T-cell (primary cell): Measurements from ENCODE around the gene RERE. TPM values are rescaled to one million over a fixed set of nuclear protein-coding genes. Genes with fewer than 3 reads are reported as not detected.

Experiments used
- ATAC-seq, 4 experiments: fragments of 200-7000 bp in 3 of 4; fragments of 150-1000 bp in 1 of 4; cut with Tn5 transposase; replicated peaks in 1 of 4; 1 replicate in 3 of 4; 2 replicates in 1 of 4; pipeline ENCODE4 v1.10.0; 2021; ENCODE audit warnings: moderate library complexity in 3 of 4, mild to moderate bottlenecking in 2 of 4, moderate number of reproducible peaks in 1 of 4
- CTCF ChIA-PET, 2 donors: fragments of 300-600 bp; sonication (Branson Sonifier 250); formaldehyde crosslinking; loops; one replicate each; lab custom pipeline; 2022; ENCODE audit warnings: antibody characterized with exemption in 2 of 2; lab: Charles Lee
- POLR2A ChIA-PET, 2 donors: fragments of 300-600 bp; sonication (Branson Sonifier 250); formaldehyde crosslinking; loops; one replicate each; lab custom pipeline; 2022; ENCODE audit warnings: antibody characterized with exemption in 2 of 2; lab: Charles Lee
- DNase-seq, 35 experiments: peaks; one replicate each; pipeline versions ENCODE4 v3.0.0 to v3.0.0-alpha.2; 2013 to 2023
- H3K27ac ChIP-seq: one replicate; pipeline ENCODE4 v1.5.1; 2013; ENCODE audit warnings: low read length
- H3K27me3 ChIP-seq, 2 experiments: replicated peaks in 1 of 2; 1 replicate in 1 of 2; 2 replicates in 1 of 2; pipeline versions ENCODE4 v1.6.1 to v1.7.0; 2013; ENCODE audit warnings: low read length in 1 of 2, mixed read lengths in 1 of 2; ENCODE audit not compliant: control insufficient read depth in 2 of 2, insufficient read depth in 2 of 2; ENCODE audit errors: extremely low read depth in 1 of 2
- H3K36me3 ChIP-seq, 2 donors: 1 replicate in 1 of 2; 2 replicates in 1 of 2; pipeline versions ENCODE4 v1.6.1 to v1.7.0; 2013; ENCODE audit warnings: low read length in 1 of 2; ENCODE audit not compliant: control insufficient read depth in 2 of 2, insufficient read depth in 1 of 2; ENCODE audit errors: extremely low read depth in 1 of 2
- H3K4me1 ChIP-seq, 2 experiments: 1 replicate in 1 of 2; 2 replicates in 1 of 2; pipeline versions ENCODE4 v1.6.1 to v1.7.0; 2013; ENCODE audit warnings: low read length in 2 of 2, mixed read lengths in 1 of 2; ENCODE audit not compliant: insufficient read depth in 2 of 2, control insufficient read depth in 1 of 2; ENCODE audit errors: extremely low read depth in 1 of 2
- H3K4me3 ChIP-seq, 2 donors: 1 replicate in 1 of 2; 2 replicates in 1 of 2; pipeline versions ENCODE4 v1.5.1 to v1.7.0; 2013; ENCODE audit warnings: mild to moderate bottlenecking in 2 of 2, low read length in 1 of 2, moderate library complexity in 1 of 2; ENCODE audit not compliant: control insufficient read depth in 1 of 2; ENCODE audit errors: extremely low read depth in 1 of 2
- H3K9me3 ChIP-seq: 2 replicates; pipeline ENCODE4 v1.7.0; 2013
- H3K27ac Mint-ChIP-seq, 2 donors: one replicate each; pipeline ENCODE4 v1.8.0; 2020 to 2021; ENCODE audit warnings: mild to moderate bottlenecking in 2 of 2, mixed read lengths in 2 of 2
- H3K27me3 Mint-ChIP-seq, 2 donors: one replicate each; pipeline ENCODE4 v1.8.0; 2021 to 2022; ENCODE audit warnings: mixed read lengths in 2 of 2
- H3K36me3 Mint-ChIP-seq: one replicate; pipeline ENCODE4 v1.8.0; 2021; ENCODE audit warnings: mixed read lengths
- H3K4me1 Mint-ChIP-seq, 3 donors: one replicate each; pipeline ENCODE4 v1.8.0; 2020 to 2022; ENCODE audit warnings: mixed read lengths in 3 of 3, mild to moderate bottlenecking in 1 of 3
- H3K4me3 Mint-ChIP-seq, 3 donors: one replicate each; pipeline ENCODE4 v1.8.0; 2020 to 2022; ENCODE audit warnings: mild to moderate bottlenecking in 3 of 3, mixed read lengths in 3 of 3, moderate library complexity in 3 of 3
- H3K9me3 Mint-ChIP-seq, 3 donors: one replicate each; pipeline ENCODE4 v1.8.0; 2020 to 2022; ENCODE audit warnings: mixed read lengths in 3 of 3
- WGBS: methylation state at CpG from one replicate; pipeline ENCODE4 v1.1.5; 2013; ENCODE audit warnings: missing lambda C conversion rate; ENCODE audit not compliant: insufficient coverage; 5-methylcytosine and 5-hydroxymethylcytosine counted together
- total RNA-seq, 35 experiments: library from RNA in 6 of 35; stranded (reverse) in 6 of 35; fragments of 120-200 nt in 1 of 35; gene quantifications; one replicate each; pipeline versions ENCODE4 v1.2.1 to v1.2.4 and lab custom pipeline; 2013 to 2026

The RERE gene
- total RNA-seq, 5 donors from 2014 or later (not counting 1 experiment from before 2014, with no cell fraction given) = 85.1 to 116 (median 103) TPM

DNA sequence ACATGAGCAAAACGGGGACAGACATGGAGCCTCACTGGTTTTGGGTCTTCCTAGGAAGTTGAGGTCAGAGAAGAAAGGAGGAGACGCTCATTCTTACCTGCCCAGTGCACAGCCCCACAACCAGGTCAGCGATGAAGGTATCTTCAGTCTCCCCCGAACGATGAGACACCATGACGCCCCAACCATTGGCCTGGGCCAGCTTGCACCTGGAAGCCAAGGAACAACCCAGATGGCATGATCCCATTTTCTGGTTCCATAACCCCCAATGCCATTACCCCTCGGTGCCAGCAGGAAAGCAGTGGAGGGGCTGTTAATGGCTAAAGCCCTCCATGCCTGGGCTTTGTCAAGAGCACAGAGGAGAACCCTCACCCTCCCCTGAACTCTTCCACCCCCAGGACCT lies 45.7 kb upstream of the RERE start:
- Mint-ChIP-seq H3K4me1 (peaks cover 16 to 30% (median 23%) of the 10 kb centered on the region in 3 donors), H3K36me3 (peaks cover 70% of the 10 kb centered on the region), H3K27ac (peak overlapping the region; percentile 65 to 72), H3K4me3 (no peak overlapping the region), H3K27me3 (no peaks in the 10 kb centered on the region), H3K9me3 (no peaks in the 10 kb centered on the region)
- WGBS = 87% methylated on average over 6 of the region's 7 CpGs
- Histone ChIP-seq H3K9me3 (no peaks in the 10 kb centered on the region), H3K4me3 (no peak overlapping the region), H3K27me3 (no peaks in the 10 kb centered on the region), H3K27ac (no peak overlapping the region), H3K36me3 (peaks cover 15 to 93% of the 10 kb centered on the region in 2 donors), H3K4me1 (peaks cover 0 to 14% of the 10 kb centered on the region in 2 experiments)
- CTCF ChIA-PET = interaction anchor here (0.9 to 1.8 kb wide), 4 partner anchors 10 to 142 kb away, joined by 3 to 5 read pairs (median 4); no protein-coding TSS in a partner anchor
- POLR2A ChIA-PET = no interaction called here
- DNase-seq = no peak
- no peak for ATAC-seq

DNA sequence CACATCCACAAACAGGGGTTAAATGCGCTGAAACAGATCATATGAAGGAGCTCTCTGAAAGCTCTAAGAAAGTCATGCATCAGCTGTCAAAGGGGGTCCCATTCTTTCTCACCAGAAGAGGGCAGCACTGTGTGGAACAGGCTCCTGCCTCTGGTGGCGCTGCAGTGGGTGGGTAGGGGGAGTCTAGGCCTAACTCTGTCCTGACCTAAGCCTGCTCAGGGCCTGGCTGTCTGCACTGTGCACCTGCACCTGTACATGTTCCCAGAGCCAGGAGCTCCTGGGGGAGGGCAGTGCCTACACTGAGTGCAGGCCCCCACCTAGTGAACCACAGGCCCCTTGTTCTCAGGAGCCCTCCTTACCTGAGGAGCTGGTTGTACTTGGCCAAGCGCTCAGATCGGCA lies 45.1 kb upstream of the RERE start:
- Mint-ChIP-seq H3K27me3 (no peaks in the 10 kb centered on the region), H3K36me3 (peaks cover 65% of the 10 kb centered on the region), H3K4me3 (no peak overlapping the region), H3K27ac (peak overlapping the region; percentile 65 to 72), H3K9me3 (no peaks in the 10 kb centered on the region), H3K4me1 (peaks cover 16 to 28% (median 23%) of the 10 kb centered on the region in 3 donors)
- DNase-seq (peak in 28 of 35 experiments; percentile 17 to 67 (median 34)), ATAC-seq (peak; percentile 31 to 63 (median 43))
- Histone ChIP-seq H3K27me3 (no peaks in the 10 kb centered on the region), H3K27ac (no peak overlapping the region), H3K36me3 (peaks cover 18 to 91% of the 10 kb centered on the region in 2 donors), H3K4me3 (no peak overlapping the region), H3K9me3 (no peaks in the 10 kb centered on the region), H3K4me1 (peaks cover 0 to 16% of the 10 kb centered on the region in 2 experiments)
- ChIA-PET CTCF (interaction anchor here (0.6 to 1.8 kb wide), 11 partner anchors 17 to 481 kb away, joined by 3 to 5 read pairs (median 3); no protein-coding TSS in a partner anchor), POLR2A (no interaction called here)
- WGBS = 88% methylated on average over 3 of the region's 4 CpGs

DNA sequence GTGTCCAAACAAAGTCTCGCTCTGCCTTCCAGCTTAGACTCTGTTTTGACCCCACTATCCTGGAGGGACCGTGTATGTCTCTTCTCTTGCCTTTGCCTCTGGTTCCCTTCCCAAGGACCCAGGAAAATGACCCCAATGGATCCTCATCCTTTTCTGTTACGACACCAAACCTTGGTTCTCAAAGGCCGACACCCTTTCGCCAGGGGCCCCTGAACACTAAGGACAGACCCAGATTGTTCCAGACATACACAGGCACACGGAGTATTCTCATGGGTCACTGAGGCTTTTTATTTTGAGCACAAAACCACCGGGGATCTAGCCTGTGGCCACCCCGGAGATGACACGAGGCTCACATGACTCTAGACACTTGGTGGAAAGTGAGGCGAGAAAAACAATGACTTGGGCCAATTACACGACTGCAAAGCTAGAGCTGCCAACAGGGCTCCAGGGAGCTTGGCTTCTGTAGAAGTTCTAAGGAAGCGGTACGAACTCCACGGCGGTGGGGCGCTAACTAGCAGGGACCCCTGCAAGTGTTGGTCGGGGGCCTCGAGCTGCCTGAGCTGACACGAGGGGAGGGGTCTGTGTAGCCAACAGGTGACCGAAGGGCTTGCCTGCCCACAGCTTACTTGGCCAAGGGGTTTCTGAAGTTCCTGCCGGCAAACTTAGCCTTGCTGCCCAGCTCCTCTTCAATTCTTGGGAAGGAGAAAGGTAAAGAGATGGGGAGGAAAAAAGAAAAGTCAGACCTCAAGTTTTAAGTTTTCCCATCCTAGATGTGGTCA lies 43.5 kb upstream of the RERE start:
- H3K9me3 Mint-ChIP-seq = no peaks in the 10 kb centered on the region
- ChIA-PET CTCF (interaction anchor here in 1 of 2 donors (0.7 to 3.6 kb wide), 3 partner anchors 12 to 357 kb away, joined by 3 to 19 read pairs (median 5); no protein-coding TSS in a partner anchor), POLR2A (interaction anchor here in 1 of 2 donors (0.6 kb wide), 2 partner anchors 48 to 50 kb away, joined by 3 read pairs; no protein-coding TSS in a partner anchor)
- H3K27ac Mint-ChIP-seq = peak overlapping the region; percentile 25 to 57
- 93% methylated on average over 20 of the region's 21 CpGs for WGBS
- H3K4me3 ChIP-seq = no peak overlapping the region
- peaks cover 0 to 16% of the 10 kb centered on the region in 2 experiments for H3K4me1 ChIP-seq
- no peak overlapping the region for H3K4me3 Mint-ChIP-seq
- H3K4me1 Mint-ChIP-seq = peaks cover 16 to 25% (median 21%) of the 10 kb centered on the region in 3 donors
- no peaks in the 10 kb centered on the region for H3K27me3 ChIP-seq
- no peaks in the 10 kb centered on the region for H3K9me3 ChIP-seq
- H3K36me3 Mint-ChIP-seq = peaks cover 52% of the 10 kb centered on the region
- H3K36me3 ChIP-seq = peaks cover 12 to 81% of the 10 kb centered on the region in 2 donors
- no peak for ATAC-seq
- H3K27me3 Mint-ChIP-seq = no peaks in the 10 kb centered on the region
- H3K27ac ChIP-seq = no peak overlapping the region
- DNase-seq = no peak

GRCh38 chr1:8858888-8859706 lies 41.7 kb upstream of the RERE start:
- Histone ChIP-seq H3K27me3 (no peaks in the 10 kb centered on the region), H3K27ac (no peak overlapping the region), H3K36me3 (peaks cover 7 to 63% of the 10 kb centered on the region in 2 donors), H3K4me1 (peaks cover 0 to 12% of the 10 kb centered on the region in 2 experiments), H3K9me3 (no peaks in the 10 kb centered on the region), H3K4me3 (no peak overlapping the region)
- Mint-ChIP-seq H3K27ac (peak overlapping the region; percentile 53 to 84), H3K4me1 (peaks cover 16 to 25% (median 21%) of the 10 kb centered on the region in 3 donors), H3K36me3 (peaks cover 42% of the 10 kb centered on the region), H3K4me3 (no peak overlapping the region), H3K9me3 (no peaks in the 10 kb centered on the region), H3K27me3 (no peaks in the 10 kb centered on the region)
- ATAC-seq (peak; percentile 62 to 75 (median 68)), DNase-seq (peak in 32 of 35 experiments; percentile 12 to 76 (median 43))
- 78% methylated on average over 5 of the region's 12 CpGs for WGBS
- ChIA-PET POLR2A (no interaction called here), CTCF (interaction anchor here (0.6 to 3.6 kb wide), 10 partner anchors 10 to 1955 kb away, joined by 3 to 19 read pairs (median 4); partner anchors contain the start of genes ENO1 (in 1 of the 2) and RERE (in 1 of the 2))

DNA sequence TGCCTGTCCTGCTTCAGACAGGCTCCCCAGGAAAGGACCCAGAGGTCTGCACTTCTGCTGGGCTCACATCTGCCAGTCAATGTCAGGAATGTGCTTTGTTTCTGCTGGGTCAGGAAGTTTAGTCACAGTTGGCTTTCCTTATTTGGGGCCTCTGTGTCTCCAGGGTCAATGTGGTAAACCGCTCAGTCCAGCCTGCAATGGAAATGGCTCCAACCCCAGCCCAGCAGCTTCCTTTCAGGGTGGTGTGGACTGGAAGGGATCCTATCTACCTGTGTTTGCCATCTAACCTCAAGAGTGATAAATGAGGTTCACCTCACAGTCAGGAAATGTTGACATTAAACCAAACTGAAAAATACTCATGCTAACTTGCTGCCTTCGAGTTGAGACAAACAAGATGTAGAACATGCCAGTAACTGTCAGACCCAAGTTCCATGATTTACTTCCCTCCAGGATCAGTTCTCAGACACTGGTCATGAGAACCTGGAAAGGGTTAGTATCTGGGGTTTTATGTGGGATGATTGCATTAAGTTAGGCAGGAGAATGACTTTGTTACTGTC lies 40.8 kb upstream of the RERE start:
- POLR2A ChIA-PET = interaction anchor here in 1 of 2 donors (0.6 kb wide), 1 partner anchor 21 kb away, joined by 3 read pairs; no protein-coding TSS in a partner anchor
- H3K4me3 ChIP-seq = no peak overlapping the region
- Mint-ChIP-seq H3K27ac (peak overlapping the region; percentile 79 to 84), H3K27me3 (no peaks in the 10 kb centered on the region), H3K4me3 (no peak overlapping the region), H3K4me1 (peaks cover 16 to 25% (median 21%) of the 10 kb centered on the region in 3 donors), H3K9me3 (no peaks in the 10 kb centered on the region), H3K36me3 (peaks cover 33% of the 10 kb centered on the region)
- peaks cover 0 to 12% of the 10 kb centered on the region in 2 experiments for H3K4me1 ChIP-seq
- H3K27me3 ChIP-seq = no peaks in the 10 kb centered on the region
- H3K9me3 ChIP-seq = no peaks in the 10 kb centered on the region
- WGBS = 100% methylated on average over 1 of the region's 2 CpGs
- CTCF ChIA-PET = interaction anchor here (0.6 to 3.6 kb wide), 7 partner anchors 9 to 1956 kb away, joined by 3 to 19 read pairs (median 6); partner anchors contain the start of gene RERE (in 1 of the 2)
- DNase-seq = peak in 1 of 35 experiments; percentile 32
- no peak overlapping the region for H3K27ac ChIP-seq
- H3K36me3 ChIP-seq = peaks cover 7 to 54% of the 10 kb centered on the region in 2 donors
- no peak for ATAC-seq
